GM21528 (cell line): ENCODE measurements around the gene SEC14L2.

Experiments used
- ATAC-seq: cut with Tn5 transposase; IDR thresholded peaks from one replicate; pipeline ENCODE4 v1.9.1; 2021; ENCODE audit warnings: mild to moderate bottlenecking, moderate library complexity; ENCODE audit not compliant: unreplicated experiment, low FRiP score

The SEC14L2 gene

GRCh38 chr22:30396871-30397655, at the start of gene SEC14L2:
Gene SEC14L2, plus strand, starts transcription at chr22:30397018. Its CDS starts 99 bp downstream, at chr22:30397117.
- no peak for ATAC-seq

- no peak for ATAC-seq
Measured at GRCh38 chr22:30347255-30347892, 49.4 kb upstream of the SEC14L2 start.

- ATAC-seq: no peak
Measured at GRCh38 chr22:30348404-30348803, 48.4 kb upstream of the SEC14L2 start.

GRCh38 chr22:30348809-30349208, 48.0 kb upstream of the SEC14L2 start:
- ATAC-seq: no peak

DNA sequence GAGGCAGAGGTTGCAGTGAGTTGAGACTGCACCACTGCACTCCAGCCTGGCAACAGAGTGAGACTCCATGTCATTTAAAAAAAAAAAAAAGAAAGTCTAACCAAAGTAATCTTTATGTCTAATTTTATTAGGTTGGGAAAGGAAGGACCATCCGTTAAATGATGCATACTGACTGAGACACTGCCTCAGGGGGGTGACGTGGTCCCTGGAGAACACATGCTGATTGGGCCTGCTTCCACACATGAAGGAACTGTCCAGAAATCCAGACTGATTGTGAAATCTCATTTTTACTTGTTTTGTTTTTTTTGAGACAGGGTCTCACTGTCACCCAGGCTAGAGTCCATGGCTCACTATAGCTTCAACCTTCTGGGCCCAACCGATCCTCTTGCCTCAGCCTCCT, 45.6 kb upstream of the SEC14L2 start:
- no peak for ATAC-seq

- no peak for ATAC-seq
Measured at GRCh38 chr22:30354644-30355043, 42.2 kb upstream of the SEC14L2 start.

DNA sequence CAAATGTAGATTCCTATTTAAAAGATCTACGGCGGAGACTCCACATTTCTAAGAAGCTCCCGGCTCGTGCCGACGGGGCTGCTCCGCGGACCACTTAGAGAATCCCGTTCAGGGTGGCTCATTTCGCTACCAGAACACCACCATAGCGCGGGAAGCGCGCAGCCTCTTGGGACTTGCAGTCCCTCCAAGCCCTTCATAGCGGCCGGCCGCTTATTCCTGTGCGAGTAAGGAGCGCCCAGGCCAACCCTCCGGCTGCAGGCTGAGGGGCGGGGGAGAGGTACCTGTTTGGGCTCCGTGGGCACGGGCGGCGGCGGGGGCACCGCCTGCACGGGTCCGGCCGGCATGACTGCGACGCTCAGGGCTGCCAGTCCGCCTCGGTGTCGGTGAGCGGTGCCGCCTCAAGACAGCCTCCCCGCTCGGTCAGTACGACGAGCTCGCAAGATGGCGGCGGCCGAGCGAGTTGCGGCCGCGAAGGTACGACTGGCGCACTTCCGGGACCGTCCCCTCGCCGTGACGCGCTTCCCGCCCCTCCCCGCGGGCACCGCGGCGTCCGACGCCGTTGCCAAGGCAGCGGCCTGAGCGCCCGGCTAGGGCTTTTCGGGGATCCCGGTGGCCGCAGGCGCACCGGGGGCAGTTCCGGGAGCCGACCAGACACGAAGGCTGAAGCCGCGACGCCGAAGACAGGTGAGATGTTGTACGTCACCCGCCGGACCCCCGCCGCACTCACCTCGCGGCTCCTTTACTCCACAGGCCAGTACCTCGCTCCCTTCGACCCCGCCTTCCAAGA, 40.2 kb upstream of the SEC14L2 start, which contains the start of the genes CCDC157 and SF3A1:
Gene CCDC157 (plus strand): TSS at position 559 of the 787 bp plus-strand sequence. CDS start 8,994 bp downstream, outside the sequence.
Gene SF3A1 (minus strand): TSS at position 446 of the 787 bp plus-strand sequence. CDS start 102 bp downstream, at position 344.
- ATAC-seq: peak; percentile 87

DNA sequence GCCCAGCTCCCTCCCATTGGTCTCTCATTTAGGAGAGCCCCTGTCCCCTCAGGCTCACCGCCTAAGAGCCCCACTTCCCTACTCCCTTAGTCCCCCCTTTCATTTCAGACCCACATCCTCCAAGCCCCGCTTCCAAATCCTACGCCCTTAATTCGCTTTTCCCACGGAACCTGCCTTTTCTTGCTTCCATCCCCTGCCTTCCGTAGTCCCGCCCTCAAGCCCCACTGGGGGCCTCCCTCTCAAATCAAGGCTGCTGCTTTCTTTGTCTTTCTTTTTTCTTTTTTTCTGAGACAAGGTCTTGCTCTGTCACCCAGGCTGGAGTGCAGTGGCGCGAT, 39.6 kb upstream of the SEC14L2 start:
- ATAC-seq: no peak

GRCh38 chr22:30357650-30358215, 39.1 kb upstream of the SEC14L2 start:
- ATAC-seq: no peak

GRCh38 chr22:30358541-30358940, 38.3 kb upstream of the SEC14L2 start:
- no peak for ATAC-seq

- ATAC-seq: no peak
Measured at GRCh38 chr22:30361916-30362650, 34.7 kb upstream of the SEC14L2 start.

DNA sequence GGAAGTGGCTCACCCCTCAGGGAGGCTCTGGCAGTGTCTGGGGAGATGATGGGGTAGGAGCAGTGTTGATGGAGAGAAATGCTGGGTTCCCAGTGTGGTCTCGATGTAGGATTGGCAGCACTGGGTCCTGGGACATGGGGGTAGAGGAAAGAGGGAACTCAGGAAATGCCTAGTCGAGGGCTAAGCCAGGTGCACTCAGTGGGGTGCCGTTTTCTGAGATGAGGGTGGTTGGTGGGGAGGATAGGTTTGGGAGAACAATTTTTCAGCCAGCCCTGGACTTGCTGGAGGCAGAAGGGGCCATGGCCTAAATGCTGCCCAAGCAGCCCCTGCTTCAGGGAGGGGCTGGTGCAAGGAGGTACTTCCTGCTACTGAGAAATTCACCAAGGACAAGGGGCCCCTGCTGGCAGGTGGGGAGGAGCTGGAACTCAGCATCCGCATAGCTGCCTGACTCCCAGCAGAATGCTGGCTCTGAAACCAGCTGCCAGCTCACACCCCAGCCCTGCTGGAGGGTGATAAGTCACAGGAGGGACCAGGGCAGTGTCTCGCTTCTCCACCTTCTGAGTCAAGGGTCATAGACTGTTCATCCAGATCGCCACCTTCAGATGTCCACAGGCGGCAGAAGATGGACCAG, 34.1 kb upstream of the SEC14L2 start:
- ATAC-seq: no peak

DNA sequence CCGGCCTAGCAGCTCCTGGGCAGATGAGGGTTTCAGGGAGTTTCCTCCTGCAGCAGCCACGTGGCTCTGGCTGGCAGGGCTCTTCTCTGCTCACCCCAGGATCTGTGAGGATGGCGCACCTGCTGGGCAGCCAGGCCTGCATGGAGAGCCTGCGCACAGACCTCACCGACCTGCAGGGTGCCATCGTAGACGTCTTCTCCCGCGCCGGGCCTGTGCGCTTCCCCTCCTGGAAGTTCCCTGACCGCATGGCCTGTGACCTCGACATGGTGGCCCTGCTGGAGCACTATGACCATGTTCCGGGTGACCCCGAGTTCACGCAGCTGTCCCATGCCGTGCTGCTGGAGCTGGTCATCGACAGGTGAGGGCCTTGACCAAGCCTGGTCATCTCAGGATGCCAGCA, 30.9 kb upstream of the SEC14L2 start:
- no peak for ATAC-seq

GRCh38 chr22:30368420-30368819, 28.4 kb upstream of the SEC14L2 start:
- no peak for ATAC-seq

GRCh38 chr22:30370641-30371230, 26.1 kb upstream of the SEC14L2 start:
- ATAC-seq: no peak

GRCh38 chr22:30371321-30371720, 25.5 kb upstream of the SEC14L2 start:
- ATAC-seq: no peak

DNA sequence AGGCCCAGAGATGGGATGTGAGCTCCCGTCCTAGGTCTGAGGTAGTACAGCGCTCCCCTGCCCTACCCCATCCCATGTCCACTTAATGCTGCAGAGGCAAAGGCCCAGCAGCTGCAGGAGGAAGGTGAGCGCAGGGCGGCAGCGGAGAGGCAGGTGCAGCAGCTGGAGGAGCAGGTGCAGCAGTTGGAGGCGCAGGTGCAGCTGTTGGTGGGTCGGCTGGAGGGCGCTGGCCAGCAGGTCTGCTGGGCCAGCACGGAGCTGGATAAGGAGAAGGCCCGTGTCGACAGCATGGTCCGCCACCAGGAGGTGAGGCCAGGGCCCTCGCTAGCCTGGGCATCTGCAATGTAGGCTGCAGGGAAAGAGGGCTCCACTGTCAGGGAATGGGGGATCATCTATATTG, 24.8 kb upstream of the SEC14L2 start:
- ATAC-seq: no peak

DNA sequence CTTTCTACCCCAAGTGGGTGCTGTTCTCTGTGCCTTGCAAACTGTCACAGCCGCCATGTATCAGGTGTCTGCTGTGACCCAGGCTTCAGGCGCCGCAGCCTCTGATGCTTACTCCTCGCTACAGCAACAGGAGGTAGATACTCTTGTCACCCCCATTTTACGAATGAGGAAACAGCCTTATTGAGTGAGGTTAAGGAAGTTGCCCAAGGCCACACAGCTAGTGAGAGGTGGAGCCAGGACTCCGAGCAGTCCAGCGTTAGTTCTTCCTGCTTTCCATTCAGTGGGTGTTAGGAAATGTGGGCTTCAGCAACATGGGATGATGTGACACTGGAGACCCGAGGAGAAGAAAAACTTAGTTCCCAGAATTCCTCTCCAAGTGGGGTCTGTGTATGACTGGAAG, 23.9 kb upstream of the SEC14L2 start:
- ATAC-seq: no peak
